HepG2 (cell line): ENCODE measurements around the gene IRAK3. TPM values are rescaled to one million over a fixed set of nuclear protein-coding genes. Genes with fewer than 3 reads are reported as not detected.

ENCODE experiments used
- ATAC-seq: fragments of 200-7000 bp; cut with Tn5 transposase; 3 replicates; pipeline ENCODE4 v1.9.1; 2020; ENCODE audit warnings: mild to moderate bottlenecking, moderate library complexity
- BruUV-seq: library from RNA; stranded (reverse); fragments of 400-500 nt; replicated peaks from 2 replicates; lab custom pipeline; 2021; lab: Mats Ljungman, UMichigan
- CTCF ChIA-PET: fragments of 300-600 bp; formaldehyde crosslinking; extraction: SDS; loops from one replicate; lab custom pipeline; 2021; ENCODE audit warnings: low total read pairs, inconsistent platforms, low intra/inter-chr PET ratio; lab: Yijun Ruan, JAX
- POLR2A ChIA-PET: fragments of 350-600 bp; sonication (Branson Sonifier 250); formaldehyde crosslinking; loops from one replicate; lab custom pipeline; 2020; ENCODE audit warnings: antibody characterized with exemption, inconsistent platforms; lab: Yijun Ruan, JAX
- DNase-seq: peaks from one replicate; pipeline ENCODE4 v3.0.0-alpha.2; 2015; ENCODE audit warnings: low spot score
- FAIRE-seq: peaks from 3 replicates; lab custom pipeline; 2011; peaks lifted over from hg19 to GRCh38; lab: Jason Lieb, UNC
- H2AFZ ChIP-seq: one replicate; pipeline ENCODE4 v1.6.1; 2011; ENCODE audit warnings: low read length, inconsistent platforms
- H3K27ac ChIP-seq: fragments of 300-600 bp; 3 replicates; pipeline ENCODE4 v1.8.0; 2011; ENCODE audit warnings: mixed run types, mild to moderate bottlenecking, mixed read lengths, low read length, inconsistent platforms; ENCODE audit not compliant: insufficient read depth; ENCODE audit errors: extremely low read length
- H3K27me3 ChIP-seq, 2 experiments: fragments of 200-600 bp in 1 of 2; 2 replicates in 1 of 2; 3 replicates in 1 of 2; pipeline versions ENCODE4 v1.6.0 to v1.8.0; 2011; ENCODE audit warnings: low read length in 2 of 2, mild to moderate bottlenecking in 2 of 2, moderate library complexity in 2 of 2, inconsistent platforms in 1 of 2; ENCODE audit not compliant: insufficient read depth in 2 of 2, control insufficient read depth in 1 of 2
- H3K36me3 ChIP-seq, 2 experiments: fragments of 200-600 bp in 1 of 2; replicated peaks in 1 of 2; 2 replicates in 1 of 2; 3 replicates in 1 of 2; pipeline versions ENCODE4 v1.5.1 to v1.8.0; 2011; ENCODE audit warnings: low read length in 2 of 2, inconsistent platforms in 1 of 2; ENCODE audit not compliant: insufficient read depth in 2 of 2, control insufficient read depth in 1 of 2
- H3K4me1 ChIP-seq: 2 replicates; pipeline ENCODE4 v1.5.1; 2012; ENCODE audit warnings: low read length, inconsistent platforms; ENCODE audit not compliant: insufficient read depth
- H3K4me2 ChIP-seq: 2 replicates; pipeline ENCODE4 v1.6.0; 2011; ENCODE audit warnings: low read depth, low read length, inconsistent platforms
- H3K4me3 ChIP-seq, 3 experiments: fragments of 200-600 bp in 1 of 3; sonication (generic), shearing (Covaris generic) in 1 of 3; replicated peaks in 1 of 3; 2 replicates each; pipeline ENCODE4 v1.5.1; 2011 to 2016; ENCODE audit warnings: low read length in 3 of 3, inconsistent platforms in 2 of 3, low read depth in 2 of 3, mild to moderate bottlenecking in 2 of 3, control low read depth in 1 of 3, mixed read lengths in 1 of 3; ENCODE audit not compliant: insufficient read depth in 1 of 3
- H3K79me2 ChIP-seq: one replicate; pipeline ENCODE4 v1.6.1; 2011; ENCODE audit warnings: low read length, inconsistent platforms; ENCODE audit not compliant: insufficient read depth
- H3K9ac ChIP-seq: 2 replicates; pipeline ENCODE4 v1.6.0; 2011; ENCODE audit warnings: mild to moderate bottlenecking, low read depth, low read length, inconsistent platforms; ENCODE audit not compliant: insufficient read depth
- H3K9me3 ChIP-seq: 2 replicates; pipeline ENCODE4 v1.5.1; 2012; ENCODE audit warnings: mild to moderate bottlenecking, low read length
- H4K20me1 ChIP-seq: 2 replicates; pipeline ENCODE4 v1.6.0; 2011; ENCODE audit warnings: inconsistent platforms, mild to moderate bottlenecking, low read length, moderate library complexity; ENCODE audit not compliant: insufficient read depth
- ELF1 ChIP-seq: sonication (generic); formaldehyde crosslinking; IDR thresholded peaks from 2 replicates; pipeline ENCODE4 v1.4.0; 2020; ENCODE audit warnings: missing genetic modification reagents
- ELF3 ChIP-seq: IDR thresholded peaks from 2 replicates; pipeline ENCODE4 v1.6.1; 2016; ENCODE audit warnings: missing genetic modification reagents, missing compliant biosample characterization
- MAF1 ChIP-seq: sonication (generic); formaldehyde crosslinking; IDR thresholded peaks from 2 replicates; pipeline ENCODE4 v1.5.0; 2020; ENCODE audit warnings: missing genetic modification reagents, borderline replicate concordance
- PRMT3 ChIP-seq: sonication (generic); formaldehyde crosslinking; IDR thresholded peaks from 2 replicates; pipeline ENCODE4 v1.8.1; 2022; ENCODE audit warnings: low read depth, mild to moderate bottlenecking, moderate library complexity, missing genetic modification reagents, borderline replicate concordance
- SNAPC5 ChIP-seq: sonication (generic); formaldehyde crosslinking; IDR thresholded peaks from 2 replicates; pipeline ENCODE4 v1.8.1; 2023; ENCODE audit warnings: mild to moderate bottlenecking, missing genetic modification reagents, borderline replicate concordance
- YEATS4 ChIP-seq: sonication (generic); formaldehyde crosslinking; IDR thresholded peaks from 2 replicates; pipeline ENCODE4 v1.4.0; 2020; ENCODE audit warnings: missing genetic modification reagents, borderline replicate concordance
- ZGPAT ChIP-seq: IDR thresholded peaks from 2 replicates; pipeline ENCODE4 v1.6.1; 2016; ENCODE audit warnings: mild to moderate bottlenecking
- ZMYM3 ChIP-seq: sonication (generic); formaldehyde crosslinking; IDR thresholded peaks from 2 replicates; pipeline ENCODE4 v1.5.1; 2020; ENCODE audit warnings: mild to moderate bottlenecking, missing genetic modification reagents
- ZNF318 ChIP-seq: sonication (generic); formaldehyde crosslinking; IDR thresholded peaks from 2 replicates; pipeline ENCODE4 v1.4.0; 2020; ENCODE audit warnings: mild to moderate bottlenecking, missing genetic modification reagents
- ZNF546 ChIP-seq: sonication (generic); formaldehyde crosslinking; conservative IDR thresholded peaks from 2 replicates; pipeline ENCODE4 v1.8.1; 2023; ENCODE audit warnings: mild to moderate bottlenecking, missing genetic modification reagents
- ZNF616 ChIP-seq: sonication (generic); formaldehyde crosslinking; IDR thresholded peaks from 2 replicates; pipeline ENCODE4 v1.5.0; 2020; ENCODE audit warnings: low read depth, mild to moderate bottlenecking, missing genetic modification reagents
- WGBS: methylation state at CpG from one replicate; pipeline ENCODE4 v1.1.6; 2017; ENCODE audit warnings: low lambda C conversion rate; 5-methylcytosine and 5-hydroxymethylcytosine counted together
- in situ Hi-C: cut with HindIII; loops from 2 replicates; pipeline ENCODE4 v1.10.0; 2017; ENCODE audit warnings: low pct_unique_long_range_greater_than_20kb; ENCODE audit not compliant: extremely low pct_ligation_motif_present
- intact Hi-C: fragments of 100-400 bp; cut with micrococcal nuclease; formaldehyde crosslinking; loops from one replicate; pipeline ENCODE4 v1.10.0; 2022; ENCODE audit not compliant: unreplicated experiment
- polyA plus RNA-seq, 8 experiments: library from polyadenylated mRNA; depleted of rRNA in 3 of 8; stranded (reverse) in 7 of 8; unstranded in 1 of 8; fragments of >200 nt; fragmentation: Illumina TruSeq in 4 of 8; extraction: Trizol in 4 of 8; gene quantifications; 2 replicates each; pipeline versions ENCODE4 v1.2.1 to v1.2.3, GENCODE V29; 2011 to 2016; ENCODE audit warnings: low read depth in 4 of 8, missing spikeins in 1 of 8, mixed read lengths in 1 of 8; ENCODE audit not compliant: insufficient read depth in 1 of 8
- total RNA-seq, 5 experiments: library from RNA; depleted of rRNA; stranded (reverse); fragments of >200 nt; fragmentation: Illumina TruSeq; extraction: Trizol; gene quantifications; 2 replicates each; pipeline ENCODE4 v1.2.3, GENCODE V29; 2016; ENCODE audit warnings: low read depth in 1 of 5

IRAK3 gene
- total and polyA plus RNA-seq, 2 of the 13 experiments (the other 11 are each of a cell fraction or from before 2014, with no cell fraction given) = 0.01 TPM; not detected in 1

- Histone ChIP-seq H3K4me3 (no peak overlapping the region), H3K9ac (no peak overlapping the region), H3K9me3 (0 out of 2 replicates have a peak, but pooled peaks cover 5% of the 10 kb centered on the region), H3K4me1 (no peaks in the 10 kb centered on the region), H3K79me2 (no peaks in the 10 kb centered on the region), H3K4me2 (no peak overlapping the region), H4K20me1 (no peaks in the 10 kb centered on the region), H3K27ac (no peak overlapping the region), H3K27me3 (peaks cover 0 to 13% of the 10 kb centered on the region in 2 experiments; a peak in 3 of 5 replicates), H3K36me3 (no peaks in the 10 kb centered on the region), H2AFZ (no peak overlapping the region)
- ChIA-PET POLR2A (no interaction called here), CTCF (no interaction called here)
- 21% methylated on average over 3 of the region's 3 CpGs for WGBS
- FAIRE-seq = no peak
- intact Hi-C loops = no loop called here
- BruUV-seq = no TSS peak
- no peak for TF ChIP-seq ELF3 (CRISPR knock-in tag)
- TF ChIP-seq ZMYM3 (CRISPR knock-in tag) = no peak
- no peak for TF ChIP-seq ELF1 (CRISPR knock-in tag)
- TF ChIP-seq PRMT3 (CRISPR knock-in tag) = no peak
- TF ChIP-seq ZNF546 (CRISPR knock-in tag) = no peak
- no peak for TF ChIP-seq YEATS4 (CRISPR knock-in tag)
- TF ChIP-seq ZGPAT (CRISPR knock-in tag) = no peak
- TF ChIP-seq ZNF616 = no peak
- TF ChIP-seq ZNF318 = no peak
- TF ChIP-seq SNAPC5 (CRISPR knock-in tag) = no peak
- no peak for TF ChIP-seq MAF1 (CRISPR knock-in tag)
- in situ Hi-C loops = no loop called here
- ATAC-seq = no peak
- DNase-seq = no peak
Measured at GRCh38 chr12:66197495-66197921, 8.5 kb downstream of the IRAK3 start.
